Subcutaneous abdominal adipose tissue (tissue), 5 donors: ENCODE results near the gene VTCN1.
"Not testable (repeated sequence)": the region's sequence is repeated elsewhere in the genome, so short reads cannot be mapped to it uniquely, and the experiment has no call there.

Experiments used
- H3K27ac ChIP-seq: one replicate; pipeline ENCODE4 v1.7.0; 2013; ENCODE audit warnings: low read depth, mild to moderate bottlenecking, inconsistent platforms, low read length, moderate library complexity
- H3K27me3 ChIP-seq, 5 donors: one replicate each; pipeline ENCODE4 v1.7.0; 2013; ENCODE audit warnings: low read length in 5 of 5, inconsistent platforms in 1 of 5; ENCODE audit not compliant: control insufficient read depth in 5 of 5, insufficient read depth in 4 of 5
- H3K36me3 ChIP-seq, 5 donors: one replicate each; pipeline ENCODE4 v1.7.0; 2013; ENCODE audit warnings: low read length in 5 of 5; ENCODE audit not compliant: control insufficient read depth in 5 of 5, insufficient read depth in 5 of 5
- H3K4me1 ChIP-seq, 5 donors: one replicate each; pipeline ENCODE4 v1.7.0; 2013; ENCODE audit warnings: low read length in 5 of 5, mild to moderate bottlenecking in 3 of 5, moderate library complexity in 1 of 5; ENCODE audit not compliant: control insufficient read depth in 5 of 5, insufficient read depth in 5 of 5
- H3K4me3 ChIP-seq, 5 donors: one replicate each; pipeline ENCODE4 v1.7.0; 2013; ENCODE audit warnings: low read length in 5 of 5, low read depth in 1 of 5
- H3K9ac ChIP-seq, 5 donors: one replicate each; pipeline ENCODE4 v1.7.0; 2013; ENCODE audit warnings: low read length in 5 of 5, mild to moderate bottlenecking in 4 of 5, moderate library complexity in 3 of 5
- H3K9me3 ChIP-seq, 5 donors: one replicate each; pipeline ENCODE4 v1.7.0; 2013; ENCODE audit warnings: low read length in 5 of 5; ENCODE audit not compliant: control insufficient read depth in 5 of 5
- donor health status: healthy.
- donor health status: healthy.
- donor health status: healthy.
- donor health status: healthy.
- donor health status: healthy.

VTCN1 gene

GRCh38 chr1:117110774-117111173 is 100.0 kb downstream of the VTCN1 start:
- Histone ChIP-seq H3K36me3 (peaks cover 9 to 32% (median 13%) of the 10 kb centered on the region in 5 donors), H3K27ac (no peak overlapping the region), H3K9me3 (no peaks in the 10 kb centered on the region), H3K4me3 (no peak overlapping the region), H3K27me3 (no peaks in the 10 kb centered on the region), H3K4me1 (no peaks in the 10 kb centered on the region), H3K9ac (no peak overlapping the region)

GRCh38 chr1:117107364-117107763 is 103.4 kb downstream of the VTCN1 start:
- H3K36me3 ChIP-seq = peaks cover 3 to 18% (median 8%) of the 10 kb centered on the region in 5 donors

DNA sequence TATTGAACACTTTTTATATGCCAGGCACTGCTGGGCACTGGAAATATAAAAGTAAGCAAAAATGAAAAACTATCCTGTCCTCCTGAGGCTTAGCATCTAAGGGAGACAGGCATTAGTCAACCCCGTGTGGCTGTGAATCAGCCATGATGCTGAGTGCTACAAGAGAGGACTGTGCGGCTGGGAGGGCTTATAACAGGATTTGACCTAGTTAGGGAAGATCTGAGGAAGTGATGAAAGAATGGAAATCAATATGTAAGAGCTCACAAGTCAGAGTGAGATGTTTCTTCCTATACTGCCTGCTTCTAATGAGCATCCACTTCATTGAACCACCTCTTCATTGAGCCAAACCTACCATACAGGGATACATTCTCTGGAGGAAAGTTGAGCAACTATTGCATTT is 104.2 kb downstream of the VTCN1 start:
- H3K9ac ChIP-seq = no peak overlapping the region
- peaks cover 7 to 21% (median 11%) of the 10 kb centered on the region in 5 donors for H3K36me3 ChIP-seq
- no peaks in the 10 kb centered on the region for H3K4me1 ChIP-seq
- H3K4me3 ChIP-seq = no peak overlapping the region
- no peaks in the 10 kb centered on the region for H3K9me3 ChIP-seq
- H3K27me3 ChIP-seq = no peaks in the 10 kb centered on the region
- no peak overlapping the region for H3K27ac ChIP-seq

More at GRCh38 chr1:117107364-117107763, 103.4 kb downstream of the VTCN1 start:
- H3K27ac ChIP-seq = no peak overlapping the region
- H3K27me3 ChIP-seq = no peaks in the 10 kb centered on the region
- H3K4me1 ChIP-seq = no peaks in the 10 kb centered on the region
- no peak overlapping the region for H3K9ac ChIP-seq
- no peak overlapping the region for H3K4me3 ChIP-seq
- no peaks in the 10 kb centered on the region for H3K9me3 ChIP-seq

DNA sequence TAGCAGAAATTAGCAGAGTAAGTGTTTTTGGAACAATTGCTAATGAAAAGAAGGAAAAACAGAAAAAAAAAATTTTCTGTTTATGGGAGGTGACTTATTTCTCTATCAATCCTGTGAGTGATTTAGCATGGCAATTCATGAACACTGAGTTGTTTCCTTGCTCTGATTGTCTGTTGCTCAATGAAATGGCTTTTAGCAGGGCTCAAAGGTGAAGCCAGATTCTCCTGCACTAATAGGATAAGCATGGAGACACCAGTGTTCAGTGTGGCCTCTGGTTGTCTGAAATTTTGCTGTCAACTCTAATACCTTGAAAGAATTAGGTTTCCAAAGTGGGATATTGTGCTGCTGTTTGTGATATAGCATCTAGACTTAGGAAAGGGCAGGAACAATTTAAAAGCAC is 105.0 kb downstream of the VTCN1 start:
- peaks cover 9 to 26% (median 11%) of the 10 kb centered on the region in 5 donors for H3K36me3 ChIP-seq
- H3K4me1 ChIP-seq = no peaks in the 10 kb centered on the region
- H3K9me3 ChIP-seq = no peaks in the 10 kb centered on the region
- H3K4me3 ChIP-seq = no peak overlapping the region
- H3K27ac ChIP-seq = no peak overlapping the region
- H3K9ac ChIP-seq = no peak overlapping the region
- H3K27me3 ChIP-seq = no peaks in the 10 kb centered on the region

DNA sequence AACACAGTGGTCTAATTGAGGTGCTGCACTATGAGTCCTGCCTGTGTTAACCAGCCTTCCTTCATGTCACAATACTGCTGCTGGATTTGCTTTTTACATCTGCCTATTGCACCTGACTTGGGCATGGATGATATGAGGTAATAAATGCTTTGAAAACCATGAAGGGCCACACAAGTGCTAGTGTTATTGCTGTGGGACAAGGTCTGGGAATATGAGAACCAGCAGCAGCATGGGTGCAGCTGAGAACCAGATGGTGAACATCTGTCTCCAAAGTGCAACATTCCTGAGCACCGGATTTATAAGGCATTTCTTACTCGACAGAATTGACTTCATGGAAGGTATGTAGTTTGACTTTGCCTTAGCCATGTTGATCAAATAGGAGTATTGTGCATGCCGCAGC is 105.7 kb downstream of the VTCN1 start:
- H3K27me3 ChIP-seq = no peaks in the 10 kb centered on the region
- H3K36me3 ChIP-seq = peaks cover 8 to 31% (median 11%) of the 10 kb centered on the region in 5 donors
- H3K27ac ChIP-seq = no peak overlapping the region
- no peak overlapping the region for H3K9ac ChIP-seq
- no peak overlapping the region for H3K4me3 ChIP-seq
- no peaks in the 10 kb centered on the region for H3K4me1 ChIP-seq
- no peaks in the 10 kb centered on the region for H3K9me3 ChIP-seq

- peaks cover 15 to 55% (median 26%) of the 10 kb centered on the region in 5 donors for H3K36me3 ChIP-seq
- not testable (repeated sequence) for H3K9ac ChIP-seq, H3K4me3 ChIP-seq, H3K27me3 ChIP-seq, H3K27ac ChIP-seq, H3K9me3 ChIP-seq, H3K4me1 ChIP-seq
These were observed 108.9 kb downstream of the VTCN1 start for GRCh38 chr1:117101858-117102257.

DNA sequence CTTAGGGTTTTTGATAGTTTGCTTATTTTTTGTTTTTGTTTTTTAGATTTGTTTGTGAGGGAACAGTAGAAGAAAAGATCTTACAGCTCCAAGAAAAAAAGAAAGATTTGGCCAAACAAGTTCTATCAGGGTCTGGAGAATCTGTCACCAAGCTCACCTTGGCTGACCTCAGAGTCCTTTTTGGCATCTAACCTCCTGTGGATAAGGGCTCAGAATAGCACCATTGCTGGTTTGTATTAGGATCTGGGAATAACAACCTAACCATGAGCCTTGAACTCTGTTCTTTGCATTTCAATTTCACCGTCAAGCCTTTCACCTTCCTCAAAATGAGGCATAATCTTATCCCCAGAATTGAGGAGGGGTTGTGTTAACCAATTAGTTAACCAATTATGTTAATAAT is 109.4 kb downstream of the VTCN1 start:
- no peaks in the 10 kb centered on the region for H3K4me1 ChIP-seq
- no peak overlapping the region for H3K27ac ChIP-seq
- no peak overlapping the region for H3K9ac ChIP-seq
- H3K4me3 ChIP-seq = no peak overlapping the region
- no peaks in the 10 kb centered on the region for H3K9me3 ChIP-seq
- no peaks in the 10 kb centered on the region for H3K27me3 ChIP-seq
- peaks cover 15 to 50% (median 26%) of the 10 kb centered on the region in 5 donors for H3K36me3 ChIP-seq

DNA sequence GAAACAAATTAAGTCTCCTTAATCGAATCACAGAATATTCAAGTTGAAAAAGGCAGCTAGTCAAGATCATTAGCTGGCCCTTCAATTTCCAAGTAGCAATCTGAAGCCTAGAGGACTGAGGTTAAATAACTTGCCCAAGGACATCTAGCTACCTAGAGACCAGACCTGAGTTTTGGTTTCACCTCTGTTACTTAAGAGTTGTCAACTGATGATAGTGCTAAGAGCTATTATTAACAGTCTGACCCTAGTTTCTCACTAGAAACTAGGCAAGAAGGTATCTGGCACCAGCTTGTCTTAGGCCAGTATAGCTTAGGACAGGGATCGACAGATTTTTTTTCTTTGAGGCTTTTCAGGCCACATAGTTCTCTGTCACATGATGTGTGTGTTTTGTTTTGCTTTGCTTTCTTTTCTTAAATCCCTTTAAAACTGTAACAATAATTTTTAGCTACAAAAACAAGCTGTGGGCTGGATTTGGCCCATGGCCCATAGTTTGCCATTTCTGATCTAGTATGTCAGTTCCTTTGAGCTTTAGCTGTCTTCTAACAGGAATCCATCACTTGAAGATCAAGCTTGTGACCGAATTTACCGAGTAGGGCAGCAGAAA is 112.3 kb downstream of the VTCN1 start:
- Histone ChIP-seq H3K9me3 (no peaks in the 10 kb centered on the region), H3K4me1 (no peaks in the 10 kb centered on the region), H3K4me3 (no peak overlapping the region), H3K9ac (no peak overlapping the region), H3K36me3 (peaks cover 23 to 71% (median 28%) of the 10 kb centered on the region in 5 donors), H3K27me3 (no peaks in the 10 kb centered on the region), H3K27ac (no peak overlapping the region)

DNA sequence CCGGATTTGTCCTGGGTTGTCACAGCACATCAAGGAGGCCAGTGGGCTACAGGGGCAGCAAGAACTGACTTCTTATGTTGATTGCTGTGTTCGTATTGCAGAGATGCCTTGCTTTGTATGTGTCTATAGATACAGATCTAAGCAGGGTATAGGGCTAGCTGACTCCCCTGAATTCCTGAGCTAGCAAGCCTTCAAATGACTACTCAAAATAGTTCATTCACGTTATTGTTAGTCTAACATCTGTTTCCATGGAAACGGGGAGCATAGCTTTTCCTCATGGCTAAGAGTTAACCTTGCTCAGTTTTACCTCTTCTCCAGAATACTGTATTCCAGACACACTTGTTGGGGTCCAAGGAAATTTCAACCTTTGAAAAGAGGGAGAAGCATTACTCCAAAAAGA is 113.3 kb downstream of the VTCN1 start:
- no peak overlapping the region for H3K4me3 ChIP-seq
- H3K9ac ChIP-seq = no peak overlapping the region
- H3K4me1 ChIP-seq = peaks cover 0 to 4% (median 0%) of the 10 kb centered on the region in 5 donors
- no peaks in the 10 kb centered on the region for H3K9me3 ChIP-seq
- no peaks in the 10 kb centered on the region for H3K27me3 ChIP-seq
- peaks cover 27 to 74% (median 31%) of the 10 kb centered on the region in 5 donors for H3K36me3 ChIP-seq
- no peak overlapping the region for H3K27ac ChIP-seq

DNA sequence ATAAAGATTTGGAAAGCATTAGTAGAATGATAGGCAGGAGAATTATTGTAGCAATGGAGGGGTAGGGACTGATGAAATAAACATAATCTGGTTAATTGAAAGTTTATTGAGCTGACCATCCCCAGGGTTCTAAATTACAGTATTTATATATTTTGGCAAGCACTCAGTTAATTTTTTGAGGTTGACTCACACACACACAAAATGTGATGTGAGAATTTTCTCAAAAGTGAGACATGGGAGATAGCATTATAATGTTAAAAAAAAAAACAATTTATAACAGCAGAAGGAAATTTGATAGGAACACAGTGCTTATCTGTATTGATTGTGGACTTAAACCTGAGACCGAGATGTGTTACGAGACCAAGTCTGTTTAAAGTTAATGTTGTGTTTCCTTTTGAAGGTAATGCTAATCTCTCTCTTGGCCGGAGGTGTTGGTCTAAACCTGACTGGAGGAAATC is 113.7 kb downstream of the VTCN1 start:
- Histone ChIP-seq H3K9me3 (no peaks in the 10 kb centered on the region), H3K27me3 (no peaks in the 10 kb centered on the region), H3K4me3 (no peak overlapping the region), H3K36me3 (peaks cover 24 to 71% (median 28%) of the 10 kb centered on the region in 5 donors), H3K9ac (no peak overlapping the region), H3K27ac (no peak overlapping the region), H3K4me1 (peaks cover 0 to 4% (median 0%) of the 10 kb centered on the region in 5 donors)
